Right cardiac atrium (tissue), 5 donors: ENCODE measurements around the gene CLRN3. TPM values are rescaled to one million over a fixed set of nuclear protein-coding genes. Genes with fewer than 3 reads are reported as not detected.

Experiments used
- ATAC-seq, 2 donors: fragments of 200-7000 bp; cut with Tn5 transposase; one replicate each; pipeline versions ENCODE4 v1.8.0 to v1.9.1; 2020; ENCODE audit warnings: moderate library complexity in 2 of 2, mild to moderate bottlenecking in 1 of 2
- DNase-seq, 3 donors: peaks; one replicate each; pipeline ENCODE4 v3.0.0-alpha.2; 2020
- H3K27ac ChIP-seq: one replicate; pipeline ENCODE4 v1.5.1; 2013; ENCODE audit warnings: mild to moderate bottlenecking, low read length, control low read depth, moderate library complexity
- H3K27me3 ChIP-seq: one replicate; pipeline ENCODE4 v1.6.1; 2013; ENCODE audit not compliant: control insufficient read depth, insufficient read depth
- H3K4me1 ChIP-seq: one replicate; pipeline ENCODE4 v1.6.1; 2013; ENCODE audit warnings: low read length; ENCODE audit not compliant: control insufficient read depth, insufficient read depth
- H3K4me3 ChIP-seq: one replicate; pipeline ENCODE4 v1.5.1; 2013; ENCODE audit warnings: low read length, control low read depth
- H3K9me3 ChIP-seq: one replicate; pipeline ENCODE4 v1.6.1; 2013; ENCODE audit warnings: low read length; ENCODE audit not compliant: control insufficient read depth
- WGBS: extraction: QIAGEN DNeasy Blood & Tissue Kit; methylation state at CpG from one replicate; pipeline ENCODE4 v1.1.7; 2013; 5-methylcytosine and 5-hydroxymethylcytosine counted together
- intact Hi-C, 4 donors: fragments of 100-400 bp; cut with DNase I; formaldehyde crosslinking; loops; one replicate each; pipeline versions ENCODE4 v1.11.0 to v1.14.0; 2022 to 2023
- polyA plus RNA-seq: library from polyadenylated mRNA; stranded (reverse); fragments of 200-250 nt; gene quantifications from one replicate; pipeline ENCODE4 v1.2.3, GENCODE V29; 2013
- total RNA-seq, 4 donors: library from RNA; stranded (reverse); fragmentation: NEBNext Ultra II Directional; extraction: Animal tissue kit (Norgen Biotek cat#: 25700); gene quantifications; one replicate each; pipeline ENCODE4 v1.2.1, GENCODE V29; 2021
- donor health status: healthy with polysubstance abuse.
- donor health status: DM: no; HTN: yes; CAD: no.
- donor health status: DM: no; HTN: no; CAD: no.
- donor health status: DM: no; HTN: yes; CAD: no; lungs with severe emphysema.
- donor health status: DM: yes; HTN: yes; CAD: no.

Gene CLRN3
- total and polyA plus RNA-seq, 5 donors = not detected

- ATAC-seq = peak in 1 of 2 donors; percentile 81
These were observed 15.6 kb upstream of the CLRN3 start for GRCh38 chr10:127908106-127908958.

GRCh38 chr10:127907411-127908105, 14.8 kb upstream of the CLRN3 start:
- H3K4me3 ChIP-seq = peak overlapping the region; percentile 74
- ATAC-seq (peak; percentile 37 to 40), DNase-seq (peak; percentile 44 to 79 (median 76))
- 3% methylated on average over 65 of the region's 65 CpGs for WGBS
- peaks cover 9% of the 10 kb centered on the region for H3K4me1 ChIP-seq
- intact Hi-C loops = loop anchor here (1.0 to 10.0 kb wide), 6 partner anchors 103 to 161 kb away; no protein-coding TSS in a partner anchor
- H3K27ac ChIP-seq = peak overlapping the region; percentile 55
- no peaks in the 10 kb centered on the region for H3K27me3 ChIP-seq
- H3K9me3 ChIP-seq = no peaks in the 10 kb centered on the region

More at GRCh38 chr10:127908106-127908958, 15.6 kb upstream of the CLRN3 start:
- 64% methylated on average over 13 of the region's 13 CpGs for WGBS
- intact Hi-C loops = loop anchor here in 3 of 4 donors (5.0 to 10.0 kb wide), 3 partner anchors 154 to 159 kb away; no protein-coding TSS in a partner anchor
- Histone ChIP-seq H3K9me3 (no peaks in the 10 kb centered on the region), H3K27me3 (no peaks in the 10 kb centered on the region), H3K4me1 (peaks cover 13% of the 10 kb centered on the region), H3K4me3 (peak overlapping the region; percentile 74), H3K27ac (no peak overlapping the region)
- DNase-seq = peak in 1 of 3 donors; percentile 44

GRCh38 chr10:127906548-127907377, 14.0 kb upstream of the CLRN3 start, which contains the start of gene PTPRE:
Gene PTPRE (plus strand): TSS chr10:127907103. CDS start chr10:128040882, 133,779 bp downstream.
- intact Hi-C loops = loop anchor here (1.0 to 10.0 kb wide), 6 partner anchors 104 to 162 kb away; no protein-coding TSS in a partner anchor
- Histone ChIP-seq H3K9me3 (no peaks in the 10 kb centered on the region), H3K27me3 (no peaks in the 10 kb centered on the region), H3K27ac (peak within 1 kb of the TSS; percentile 55), H3K4me1 (peaks cover 8% of the 10 kb centered on the region), H3K4me3 (peak within 1 kb of the TSS; percentile 74)
- ATAC-seq (peak; percentile 87 to 93), DNase-seq (peak; percentile 79 to 91 (median 90))
- 8% methylated on average over 78 of the region's 78 CpGs for WGBS

GRCh38 chr10:127905848-127906261, 13.1 kb upstream of the CLRN3 start:
- no peaks in the 10 kb centered on the region for H3K9me3 ChIP-seq
- intact Hi-C loops = loop anchor here (2.0 to 10.0 kb wide), 5 partner anchors 105 to 163 kb away; no protein-coding TSS in a partner anchor
- DNase-seq (peak in 1 of 3 donors; percentile 62), ATAC-seq (no peak)
- WGBS = 83% methylated on average over 10 of the region's 10 CpGs
- H3K4me1 ChIP-seq = peaks cover 8% of the 10 kb centered on the region
- H3K27me3 ChIP-seq = no peaks in the 10 kb centered on the region
- no peak overlapping the region for H3K4me3 ChIP-seq
- no peak overlapping the region for H3K27ac ChIP-seq

GRCh38 chr10:127905001-127905847, 12.5 kb upstream of the CLRN3 start:
- intact Hi-C loops = loop anchor here in 3 of 4 donors (5.0 to 10.0 kb wide), 3 partner anchors 157 to 162 kb away; no protein-coding TSS in a partner anchor
- ATAC-seq (no peak), DNase-seq (no peak)
- Histone ChIP-seq H3K27ac (no peak overlapping the region), H3K4me3 (no peak overlapping the region), H3K4me1 (peaks cover 8% of the 10 kb centered on the region), H3K27me3 (no peaks in the 10 kb centered on the region), H3K9me3 (no peaks in the 10 kb centered on the region)
- WGBS = 81% methylated on average over 14 of the region's 14 CpGs

GRCh38 chr10:127904311-127905000, 11.7 kb upstream of the CLRN3 start:
- ATAC-seq = no peak
- no peaks in the 10 kb centered on the region for H3K27me3 ChIP-seq
- WGBS = 89% methylated on average over 5 of the region's 5 CpGs
- H3K4me3 ChIP-seq = no peak overlapping the region
- no peaks in the 10 kb centered on the region for H3K9me3 ChIP-seq
- intact Hi-C loops = loop anchor here in 1 of 4 donors (10.0 kb wide), 1 partner anchor 160 kb away; no protein-coding TSS in a partner anchor
- DNase-seq = no peak
- H3K4me1 ChIP-seq = peaks cover 8% of the 10 kb centered on the region
- no peak overlapping the region for H3K27ac ChIP-seq

- WGBS = 67% methylated on average over 5 of the region's 5 CpGs
- Histone ChIP-seq H3K4me3 (no peak overlapping the region), H3K27ac (no peak overlapping the region), H3K9me3 (no peaks in the 10 kb centered on the region), H3K4me1 (peaks cover 6% of the 10 kb centered on the region), H3K27me3 (no peaks in the 10 kb centered on the region)
- DNase-seq (no peak), ATAC-seq (no peak)
- intact Hi-C loops = loop anchor here in 1 of 4 donors (10.0 kb wide), 1 partner anchor 161 kb away; no protein-coding TSS in a partner anchor
These were observed 11.0 kb upstream of the CLRN3 start for GRCh38 chr10:127903789-127904188.

GRCh38 chr10:127899766-127900387, 7.1 kb upstream of the CLRN3 start:
- DNase-seq (no peak), ATAC-seq (peak; percentile 55 to 63)
- 69% methylated on average over 3 of the region's 3 CpGs for WGBS
- H3K4me1 ChIP-seq = no peaks in the 10 kb centered on the region
- H3K27me3 ChIP-seq = no peaks in the 10 kb centered on the region
- intact Hi-C loops = loop anchor here in 1 of 4 donors (10.0 kb wide), 1 partner anchor 165 kb away; no protein-coding TSS in a partner anchor
- H3K4me3 ChIP-seq = no peak overlapping the region
- no peak overlapping the region for H3K27ac ChIP-seq
- H3K9me3 ChIP-seq = no peaks in the 10 kb centered on the region

- Histone ChIP-seq H3K27ac (no peak overlapping the region), H3K4me1 (no peaks in the 10 kb centered on the region), H3K4me3 (no peak overlapping the region), H3K27me3 (no peaks in the 10 kb centered on the region), H3K9me3 (no peaks in the 10 kb centered on the region)
- WGBS = 80% methylated on average over 2 of the region's 2 CpGs
- ATAC-seq = no peak
- no peak for DNase-seq
- intact Hi-C loops = no loop called here
These were observed 4.4 kb upstream of the CLRN3 start for GRCh38 chr10:127897177-127897576.
